ENCODE data around the gene SERINC2.

Gene SERINC2

DNA sequence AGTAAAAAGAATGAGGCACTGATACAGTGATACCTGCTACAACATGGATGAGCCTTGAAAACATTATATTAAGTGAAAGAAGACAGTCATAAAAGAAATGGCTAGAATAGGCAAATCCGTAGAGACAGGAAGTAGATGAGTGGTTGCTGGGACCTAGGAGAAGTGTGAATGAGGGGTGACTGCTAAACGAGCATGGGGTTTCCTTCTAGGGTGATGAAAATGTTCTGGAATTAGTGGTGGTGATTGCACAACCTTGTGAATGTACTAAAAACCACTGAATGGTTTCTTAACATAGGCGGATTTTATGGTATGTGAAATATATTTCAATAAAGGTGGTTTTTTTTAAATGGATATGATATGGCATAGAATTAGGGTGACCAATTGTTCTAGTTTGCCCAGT, 12.6 kb upstream of the SERINC2 start:
- ChIA-PET POLR2A (no interaction called here), CTCF (no interaction called here)
- no peak for DNase-seq (ENCODE audit: extremely low spot score)
- TF ChIP-seq BHLHE40 (IDR thresholded peaks at IDR 0.05; ENCODE audit: borderline replicate concordance) (no peak), FOXA1 (IDR thresholded peaks at IDR 0.05) (no peak), L3MBTL2 (conservative IDR thresholded peaks at IDR 0.05) (no peak), NFRKB (IDR thresholded peaks at IDR 0.05) (no peak), HDGF (IDR thresholded peaks at IDR 0.05; ENCODE audit: borderline replicate concordance) (no peak), FOXK2 (IDR thresholded peaks at IDR 0.05) (no peak), SP1 (IDR thresholded peaks at IDR 0.05) (no peak), ZNF384 (IDR thresholded peaks at IDR 0.05) (no peak)
- TF ChIP-seq, protein P1, sequence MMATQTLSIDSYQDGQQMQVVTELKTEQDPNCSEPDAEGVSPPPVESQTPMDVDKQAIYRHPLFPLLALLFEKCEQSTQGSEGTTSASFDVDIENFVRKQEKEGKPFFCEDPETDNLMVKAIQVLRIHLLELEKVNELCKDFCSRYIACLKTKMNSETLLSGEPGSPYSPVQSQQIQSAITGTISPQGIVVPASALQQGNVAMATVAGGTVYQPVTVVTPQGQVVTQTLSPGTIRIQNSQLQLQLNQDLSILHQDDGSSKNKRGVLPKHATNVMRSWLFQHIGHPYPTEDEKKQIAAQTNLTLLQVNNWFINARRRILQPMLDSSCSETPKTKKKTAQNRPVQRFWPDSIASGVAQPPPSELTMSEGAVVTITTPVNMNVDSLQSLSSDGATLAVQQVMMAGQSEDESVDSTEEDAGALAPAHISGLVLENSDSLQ (IDR thresholded peaks at IDR 0.05), result no peak

GRCh38 chr1:31401241-31401640, 11.8 kb upstream of the SERINC2 start:
- DNase-seq (ENCODE audit: extremely low spot score), result no peak
- ChIA-PET POLR2A (no interaction called here), CTCF (no interaction called here)
- TF ChIP-seq HDGF (IDR thresholded peaks at IDR 0.05; ENCODE audit: borderline replicate concordance), result no peak
- no peak for TF ChIP-seq FOXM1 (IDR thresholded peaks at IDR 0.05; ENCODE audit: borderline replicate concordance)
- no peak for TF ChIP-seq ZNF384 (IDR thresholded peaks at IDR 0.05)
- no peak for TF ChIP-seq ELF4 (IDR thresholded peaks at IDR 0.05)
- no peak for TF ChIP-seq LEF1 (IDR thresholded peaks at IDR 0.05; ENCODE audit: borderline replicate concordance)
- no peak for TF ChIP-seq FOXA1 (IDR thresholded peaks at IDR 0.05)
- no peak for TF ChIP-seq ARNT (IDR thresholded peaks at IDR 0.05)
- TF ChIP-seq SUZ12 (IDR thresholded peaks at IDR 0.05), result no peak
- TF ChIP-seq, protein P1 (IDR thresholded peaks at IDR 0.05), result no peak
- TF ChIP-seq TARDBP (IDR thresholded peaks at IDR 0.05), result no peak
- TF ChIP-seq L3MBTL2 (conservative IDR thresholded peaks at IDR 0.05), result no peak
- no peak for TF ChIP-seq SP1 (IDR thresholded peaks at IDR 0.05)
- no peak for TF ChIP-seq FOXK2 (IDR thresholded peaks at IDR 0.05)
- no peak for TF ChIP-seq CTBP1 (IDR thresholded peaks at IDR 0.05; ENCODE audit: borderline replicate concordance)

DNA sequence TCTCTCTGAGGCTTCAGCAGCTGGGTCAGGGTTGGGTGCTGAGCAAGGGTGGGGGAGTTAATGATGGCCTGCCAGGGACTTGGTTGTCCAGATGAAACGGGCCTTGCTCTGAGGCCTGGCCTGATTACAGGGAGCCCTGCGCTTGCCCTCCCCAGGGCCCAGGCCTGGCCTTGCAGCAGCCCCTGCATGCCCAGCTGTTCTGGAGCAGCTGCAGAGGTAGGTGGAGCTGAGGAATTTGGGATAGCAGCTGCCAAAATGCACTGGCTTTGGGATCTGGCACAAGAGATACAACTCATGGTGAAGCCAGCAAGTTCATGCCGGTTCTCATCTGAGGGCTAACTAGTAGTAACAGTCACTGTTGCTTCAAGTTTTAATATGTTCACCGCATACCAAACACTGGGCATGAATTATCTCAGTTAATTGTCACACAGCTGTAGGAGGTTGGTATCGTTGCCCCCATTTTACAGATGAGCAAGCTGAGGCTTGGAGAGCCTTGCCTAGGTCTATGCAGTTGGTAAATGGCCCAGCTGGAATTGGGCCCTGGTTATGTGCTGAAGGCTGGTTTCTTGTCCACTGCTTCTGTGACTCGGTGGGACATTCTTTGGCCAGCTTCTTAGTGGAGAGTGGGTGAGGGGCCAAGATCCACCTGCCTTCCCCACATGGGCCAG, 7.3 kb upstream of the SERINC2 start:
- TF ChIP-seq LEF1 (IDR thresholded peaks at IDR 0.05; ENCODE audit: borderline replicate concordance) (no peak), SUZ12 (IDR thresholded peaks at IDR 0.05) (no peak), ARNT (IDR thresholded peaks at IDR 0.05) (no peak), FOXK2 (IDR thresholded peaks at IDR 0.05) (no peak), ELF4 (IDR thresholded peaks at IDR 0.05) (no peak), TARDBP (IDR thresholded peaks at IDR 0.05) (no peak), HDGF (IDR thresholded peaks at IDR 0.05; ENCODE audit: borderline replicate concordance) (no peak), SP1 (IDR thresholded peaks at IDR 0.05) (no peak), FOXA1 (IDR thresholded peaks at IDR 0.05) (no peak), FOXM1 (IDR thresholded peaks at IDR 0.05; ENCODE audit: borderline replicate concordance) (no peak), L3MBTL2 (conservative IDR thresholded peaks at IDR 0.05) (no peak), CTBP1 (IDR thresholded peaks at IDR 0.05; ENCODE audit: borderline replicate concordance) (no peak)
- CTCF ChIA-PET, result interaction anchor here (0.6 kb wide), 1 partner anchor 253 kb away, joined by 3 read pairs; no protein-coding TSS in a partner anchor
- POLR2A ChIA-PET, result no interaction called here
- DNase-seq (ENCODE audit: extremely low spot score), result no peak

GRCh38 chr1:31407029-31407626, 5.9 kb upstream of the SERINC2 start:
- ChIA-PET POLR2A (no interaction called here), CTCF (interaction anchor here (0.8 kb wide), 1 partner anchor 12 kb away, joined by 3 read pairs; no protein-coding TSS in a partner anchor)
- TF ChIP-seq ZNF384 (IDR thresholded peaks at IDR 0.05) (no peak), FOXM1 (IDR thresholded peaks at IDR 0.05; ENCODE audit: borderline replicate concordance) (no peak), CTBP1 (IDR thresholded peaks at IDR 0.05; ENCODE audit: borderline replicate concordance) (no peak), FOXK2 (IDR thresholded peaks at IDR 0.05) (no peak), ELF4 (IDR thresholded peaks at IDR 0.05) (no peak), SP1 (IDR thresholded peaks at IDR 0.05) (no peak), SUZ12 (IDR thresholded peaks at IDR 0.05) (no peak), LEF1 (IDR thresholded peaks at IDR 0.05; ENCODE audit: borderline replicate concordance) (no peak), FOXA1 (IDR thresholded peaks at IDR 0.05) (no peak), BHLHE40 (IDR thresholded peaks at IDR 0.05; ENCODE audit: borderline replicate concordance) (no peak), TARDBP (IDR thresholded peaks at IDR 0.05) (no peak), NFRKB (IDR thresholded peaks at IDR 0.05) (no peak), HDGF (IDR thresholded peaks at IDR 0.05; ENCODE audit: borderline replicate concordance) (no peak), L3MBTL2 (conservative IDR thresholded peaks at IDR 0.05) (no peak), ARNT (IDR thresholded peaks at IDR 0.05) (no peak)
- TF ChIP-seq, protein P1 (IDR thresholded peaks at IDR 0.05), result no peak
- DNase-seq (ENCODE audit: extremely low spot score), result no peak

GRCh38 chr1:31408788-31409318, 4.2 kb upstream of the SERINC2 start:
- TF ChIP-seq HDGF (IDR thresholded peaks at IDR 0.05; ENCODE audit: borderline replicate concordance) (no peak), LEF1 (IDR thresholded peaks at IDR 0.05; ENCODE audit: borderline replicate concordance) (no peak), BHLHE40 (IDR thresholded peaks at IDR 0.05; ENCODE audit: borderline replicate concordance) (no peak)
- ChIA-PET CTCF (interaction anchor here (0.6 kb wide), 1 partner anchor 35 kb away, joined by 3 read pairs; no protein-coding TSS in a partner anchor), POLR2A (no interaction called here)
- no peak for DNase-seq (ENCODE audit: extremely low spot score)
